ENCODE data around the gene FHAD1. TPM values are rescaled to one million over a fixed set of nuclear protein-coding genes. Genes with fewer than 3 reads are reported as not detected.
"Not testable (repeated sequence)": the region's sequence is repeated elsewhere in the genome, so short reads cannot be mapped to it uniquely, and the experiment has no call there.

Gene FHAD1
- total RNA-seq, 1 donor from 2014 or later, result not detected

DNA sequence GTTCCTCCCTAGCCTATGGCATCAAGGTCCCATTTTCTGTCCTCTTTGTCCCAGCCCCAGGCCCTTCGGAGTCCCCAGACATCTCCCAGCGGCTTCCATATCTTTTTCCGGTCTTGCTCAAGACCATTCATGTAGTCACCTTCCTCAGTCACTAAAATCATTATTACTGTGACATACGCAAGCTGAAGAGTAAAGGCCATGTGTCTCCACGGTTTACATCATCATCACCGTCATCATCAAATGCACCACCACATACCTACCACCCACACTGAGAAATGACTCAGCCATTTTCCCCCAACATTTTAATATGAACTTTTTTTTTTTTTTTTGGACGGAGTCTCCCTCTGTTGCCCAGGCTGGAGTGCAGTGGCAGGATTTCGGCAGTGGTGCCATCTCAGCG lies 43.4 kb downstream of the FHAD1 start:
- DNase-seq, result no peak
- peaks cover 5% of the 10 kb centered on the region for H3K27me3 Mint-ChIP-seq (ENCODE audit: unreplicated experiment)
- peaks cover 4% of the 10 kb centered on the region for H3K9me3 Mint-ChIP-seq (ENCODE audit: unreplicated experiment)
- no peaks in the 10 kb centered on the region for H3K4me1 Mint-ChIP-seq (ENCODE audit: low read depth, unreplicated experiment)
- no peak overlapping the region for H3K27ac Mint-ChIP-seq (ENCODE audit: unreplicated experiment)
- no peak overlapping the region for H3K4me3 Mint-ChIP-seq (ENCODE audit: unreplicated experiment)
- no peaks in the 10 kb centered on the region for H3K36me3 Mint-ChIP-seq (ENCODE audit: unreplicated experiment)
- TF ChIP-seq, protein P1, sequence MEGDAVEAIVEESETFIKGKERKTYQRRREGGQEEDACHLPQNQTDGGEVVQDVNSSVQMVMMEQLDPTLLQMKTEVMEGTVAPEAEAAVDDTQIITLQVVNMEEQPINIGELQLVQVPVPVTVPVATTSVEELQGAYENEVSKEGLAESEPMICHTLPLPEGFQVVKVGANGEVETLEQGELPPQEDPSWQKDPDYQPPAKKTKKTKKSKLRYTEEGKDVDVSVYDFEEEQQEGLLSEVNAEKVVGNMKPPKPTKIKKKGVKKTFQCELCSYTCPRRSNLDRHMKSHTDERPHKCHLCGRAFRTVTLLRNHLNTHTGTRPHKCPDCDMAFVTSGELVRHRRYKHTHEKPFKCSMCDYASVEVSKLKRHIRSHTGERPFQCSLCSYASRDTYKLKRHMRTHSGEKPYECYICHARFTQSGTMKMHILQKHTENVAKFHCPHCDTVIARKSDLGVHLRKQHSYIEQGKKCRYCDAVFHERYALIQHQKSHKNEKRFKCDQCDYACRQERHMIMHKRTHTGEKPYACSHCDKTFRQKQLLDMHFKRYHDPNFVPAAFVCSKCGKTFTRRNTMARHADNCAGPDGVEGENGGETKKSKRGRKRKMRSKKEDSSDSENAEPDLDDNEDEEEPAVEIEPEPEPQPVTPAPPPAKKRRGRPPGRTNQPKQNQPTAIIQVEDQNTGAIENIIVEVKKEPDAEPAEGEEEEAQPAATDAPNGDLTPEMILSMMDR (IDR thresholded peaks at IDR 0.05; ENCODE audit: partially characterized antibody, unreplicated experiment), result no peak

DNA sequence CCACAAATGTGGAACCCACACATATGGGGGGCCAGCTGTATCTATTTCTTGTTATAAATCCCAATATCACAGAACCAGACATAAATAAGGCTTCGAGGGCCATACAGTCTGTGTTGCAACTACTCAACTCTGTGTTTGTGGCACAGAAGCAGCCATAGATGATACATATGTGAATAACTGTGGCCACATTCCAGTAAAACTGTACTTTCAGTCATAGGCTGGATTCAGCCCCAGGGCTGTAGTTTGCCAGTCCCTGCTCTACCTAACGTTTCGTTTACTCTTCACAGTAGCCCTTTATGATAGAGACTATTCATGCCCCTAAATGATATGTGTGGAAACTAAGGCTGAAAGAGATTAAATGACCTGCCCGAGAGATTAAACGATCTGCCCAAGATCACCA lies 48.7 kb downstream of the FHAD1 start:
- Mint-ChIP-seq H3K4me1 (ENCODE audit: low read depth, unreplicated experiment) (no peaks in the 10 kb centered on the region), H3K27me3 (ENCODE audit: unreplicated experiment) (peaks cover 8% of the 10 kb centered on the region), H3K9me3 (ENCODE audit: unreplicated experiment) (peaks cover 2% of the 10 kb centered on the region), H3K36me3 (ENCODE audit: unreplicated experiment) (no peaks in the 10 kb centered on the region), H3K4me3 (ENCODE audit: unreplicated experiment) (no peak overlapping the region), H3K27ac (ENCODE audit: unreplicated experiment) (no peak overlapping the region)
- DNase-seq, result no peak
- TF ChIP-seq, protein P1 (IDR thresholded peaks at IDR 0.05; ENCODE audit: partially characterized antibody, unreplicated experiment), result no peak

DNA sequence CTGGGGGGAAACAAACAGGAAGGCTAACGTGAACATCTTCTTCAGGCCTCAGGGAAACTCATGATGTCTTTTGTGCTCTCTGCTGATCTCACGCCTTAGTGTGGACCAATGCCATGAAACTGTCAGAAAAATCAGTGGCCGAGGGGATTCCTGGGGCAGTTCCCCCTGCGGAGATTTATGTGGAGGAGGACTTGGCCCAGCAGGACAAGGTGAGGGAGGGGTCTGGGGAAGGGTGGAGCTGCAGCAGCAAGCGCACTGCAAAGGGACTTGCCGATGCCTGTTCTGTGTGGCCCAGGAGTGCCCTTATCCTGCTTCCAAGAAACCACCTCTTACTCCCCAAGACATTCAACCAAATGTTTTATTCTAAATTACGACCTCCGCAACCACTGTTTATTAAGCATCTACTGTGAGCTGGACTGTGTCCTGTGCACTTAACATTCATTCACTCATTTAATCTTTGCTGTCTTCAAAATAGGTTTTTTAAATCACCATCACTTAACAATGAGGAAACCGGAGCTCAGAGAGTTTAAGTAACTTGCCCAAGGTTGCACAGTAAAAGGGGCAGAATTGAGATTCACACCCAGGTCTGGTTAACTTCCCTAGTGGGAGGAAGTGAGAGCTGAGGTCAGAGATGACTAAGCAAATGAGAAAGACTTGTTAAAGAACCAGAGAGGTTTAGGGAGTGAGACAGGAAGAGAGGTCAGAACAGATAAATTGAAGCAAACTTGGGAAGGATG lies 49.7 kb downstream of the FHAD1 start:
- DNase-seq, result no peak
- peaks cover 8% of the 10 kb centered on the region for H3K27me3 Mint-ChIP-seq (ENCODE audit: unreplicated experiment)
- no peaks in the 10 kb centered on the region for H3K4me1 Mint-ChIP-seq (ENCODE audit: low read depth, unreplicated experiment)
- no peaks in the 10 kb centered on the region for H3K36me3 Mint-ChIP-seq (ENCODE audit: unreplicated experiment)
- no peak overlapping the region for H3K4me3 Mint-ChIP-seq (ENCODE audit: unreplicated experiment)
- peaks cover 2% of the 10 kb centered on the region for H3K9me3 Mint-ChIP-seq (ENCODE audit: unreplicated experiment)
- H3K27ac Mint-ChIP-seq (ENCODE audit: unreplicated experiment), result peak overlapping the region; percentile 44
- TF ChIP-seq, protein P1 (IDR thresholded peaks at IDR 0.05; ENCODE audit: partially characterized antibody, unreplicated experiment), result no peak

DNA sequence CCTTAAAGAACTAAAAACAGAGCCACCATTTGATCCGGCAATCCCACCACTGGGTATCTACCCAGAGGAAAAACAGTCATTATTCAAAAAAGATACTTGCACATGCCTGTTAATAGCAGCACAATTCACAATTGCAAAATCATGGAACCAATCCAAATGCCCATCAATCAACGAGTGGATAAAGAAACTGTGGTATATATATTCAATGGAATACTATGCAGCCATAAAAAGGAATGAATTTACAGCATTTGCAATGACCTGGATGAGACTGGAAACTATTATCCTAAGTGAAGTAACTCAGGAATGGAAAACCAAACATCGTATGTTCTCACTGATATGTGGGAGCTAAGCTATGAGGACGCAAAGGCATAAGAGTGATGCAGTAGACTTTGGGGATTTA lies 51.0 kb downstream of the FHAD1 start:
- H3K4me1 Mint-ChIP-seq (ENCODE audit: low read depth, unreplicated experiment), result not testable (repeated sequence)

DNA sequence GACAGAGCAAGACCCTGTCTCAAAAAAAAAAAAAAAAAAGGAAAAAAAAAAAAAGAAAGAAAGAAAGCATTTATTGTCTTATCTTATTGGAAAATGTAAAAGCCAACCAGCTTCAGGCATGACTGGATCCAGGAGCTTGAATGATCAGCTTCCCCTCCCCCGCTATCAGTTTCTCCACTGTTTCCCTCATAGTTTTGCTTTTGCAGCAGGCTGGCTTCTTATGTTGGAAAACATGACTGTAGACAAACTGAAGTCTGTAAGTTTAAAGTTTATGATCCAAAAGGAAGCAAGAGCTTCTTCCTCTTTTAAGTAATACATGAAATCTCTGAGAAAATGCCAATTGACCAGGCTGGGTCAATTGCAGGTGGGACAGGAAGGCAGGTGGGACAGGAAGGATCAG lies 52.2 kb downstream of the FHAD1 start:
- Mint-ChIP-seq H3K4me1 (ENCODE audit: low read depth, unreplicated experiment) (no peaks in the 10 kb centered on the region), H3K27ac (ENCODE audit: unreplicated experiment) (no peak overlapping the region), H3K36me3 (ENCODE audit: unreplicated experiment) (no peaks in the 10 kb centered on the region), H3K9me3 (ENCODE audit: unreplicated experiment) (peaks cover 2% of the 10 kb centered on the region), H3K27me3 (ENCODE audit: unreplicated experiment) (peaks cover 7% of the 10 kb centered on the region), H3K4me3 (ENCODE audit: unreplicated experiment) (no peak overlapping the region)
- TF ChIP-seq, protein P1 (IDR thresholded peaks at IDR 0.05; ENCODE audit: partially characterized antibody, unreplicated experiment), result no peak
- no peak for DNase-seq

More for the DNA sequence above, 51.0 kb downstream of the FHAD1 start:
- not testable (repeated sequence) for H3K4me3 Mint-ChIP-seq (ENCODE audit: unreplicated experiment); DNase-seq; H3K27me3 Mint-ChIP-seq (ENCODE audit: unreplicated experiment); H3K9me3 Mint-ChIP-seq (ENCODE audit: unreplicated experiment); H3K27ac Mint-ChIP-seq (ENCODE audit: unreplicated experiment); H3K36me3 Mint-ChIP-seq (ENCODE audit: unreplicated experiment)

All from glutamatergic neuron (in vitro differentiated cells).